OCI-LY1 (cell line): ENCODE data around the gene CHMP2A.
A peak's percentile ranks its signal among the peaks of the same experiment; 100 is the strongest.

Experiments
- H2AFZ ChIP-seq: fragments of 200-600 bp; sonication (generic), shearing (Covaris generic); 2 replicates; pipeline ENCODE4 v1.6.0; 2014; ENCODE audit warnings: antibody characterized with exemption, mild to moderate bottlenecking, low read length
- H3F3A ChIP-seq: fragments of 200-600 bp; sonication (generic), shearing (Covaris generic); 2 replicates; pipeline ENCODE4 v1.6.0; 2014; ENCODE audit warnings: mild to moderate bottlenecking, antibody characterized with exemption, low read length, moderate library complexity; ENCODE audit not compliant: insufficient read depth
- H3K27ac ChIP-seq: fragments of 200-600 bp; sonication (generic); 2 replicates; pipeline ENCODE4 v1.5.1; 2014; ENCODE audit warnings: low read length, mixed run types, mild to moderate bottlenecking, low read depth; ENCODE audit not compliant: poor library complexity, severe bottlenecking
- H3K27me3 ChIP-seq: fragments of 200-600 bp; sonication (generic); 2 replicates; pipeline ENCODE4 v1.6.0; 2014; ENCODE audit warnings: antibody characterized with exemption, mild to moderate bottlenecking, low read length, moderate library complexity; ENCODE audit not compliant: insufficient read depth
- H3K36me3 ChIP-seq: fragments of 200-600 bp; sonication (generic); 2 replicates; pipeline ENCODE4 v1.6.1; 2014; ENCODE audit warnings: mild to moderate bottlenecking, antibody characterized with exemption, low read length, moderate library complexity, mixed read lengths; ENCODE audit not compliant: insufficient read depth
- H3K4me1 ChIP-seq: fragments of 200-600 bp; sonication (generic); 2 replicates; pipeline ENCODE4 v1.5.1; 2014; ENCODE audit warnings: mild to moderate bottlenecking, low read length, moderate library complexity; ENCODE audit not compliant: insufficient read depth, severe bottlenecking
- H3K4me2 ChIP-seq: fragments of 200-600 bp; sonication (generic), shearing (Covaris generic); 2 replicates; pipeline ENCODE4 v1.6.1; 2014; ENCODE audit warnings: low read length
- H3K4me3 ChIP-seq: fragments of 200-600 bp; sonication (generic); 2 replicates; pipeline ENCODE4 v1.5.1; 2014; ENCODE audit warnings: low read length, low read depth, mild to moderate bottlenecking, mixed read lengths; ENCODE audit not compliant: poor library complexity, severe bottlenecking
- H3K79me2 ChIP-seq: fragments of 200-600 bp; shearing (Covaris generic); 2 replicates; pipeline ENCODE4 v1.6.1; 2016; ENCODE audit warnings: mixed run types, low read length, mixed read lengths; ENCODE audit not compliant: insufficient read depth
- H3K9ac ChIP-seq: fragments of 200-600 bp; sonication (generic), shearing (Covaris generic); 2 replicates; pipeline ENCODE4 v1.6.1; 2014; ENCODE audit warnings: mild to moderate bottlenecking, low read length, mixed read lengths
- H3K9me2 ChIP-seq: fragments of 200-600 bp; sonication (generic), shearing (Covaris generic); 2 replicates; pipeline ENCODE4 v1.6.1; 2014; ENCODE audit warnings: low read depth, mild to moderate bottlenecking, low read length, mixed read lengths
- H3K9me3 ChIP-seq: fragments of 200-600 bp; shearing (Covaris generic); 2 replicates; pipeline ENCODE4 v1.6.1; 2014; ENCODE audit warnings: low read length, mixed read lengths
- H4K20me1 ChIP-seq: fragments of 200-600 bp; sonication (generic), shearing (Covaris generic); 2 replicates; pipeline ENCODE4 v1.6.0; 2016; ENCODE audit warnings: mild to moderate bottlenecking, low read length; ENCODE audit not compliant: insufficient read depth
- EZH2 ChIP-seq: fragments of 200-600 bp; sonication (generic), shearing (Covaris generic); IDR thresholded peaks from 2 replicates; pipeline ENCODE4 v1.8.0; 2017; ENCODE audit warnings: borderline replicate concordance, mixed run types, mild to moderate bottlenecking, antibody characterized with exemption, low read length, moderate library complexity, mixed read lengths
- TF ChIP-seq, protein P1 (sequence below): fragments of 200-600 bp; sonication (generic), shearing (Covaris generic); IDR thresholded peaks from 2 replicates; pipeline ENCODE4 v1.5.1; 2017; ENCODE audit warnings: mild to moderate bottlenecking, antibody characterized with exemption, low read length, moderate library complexity, mixed read lengths

The CHMP2A gene

DNA sequence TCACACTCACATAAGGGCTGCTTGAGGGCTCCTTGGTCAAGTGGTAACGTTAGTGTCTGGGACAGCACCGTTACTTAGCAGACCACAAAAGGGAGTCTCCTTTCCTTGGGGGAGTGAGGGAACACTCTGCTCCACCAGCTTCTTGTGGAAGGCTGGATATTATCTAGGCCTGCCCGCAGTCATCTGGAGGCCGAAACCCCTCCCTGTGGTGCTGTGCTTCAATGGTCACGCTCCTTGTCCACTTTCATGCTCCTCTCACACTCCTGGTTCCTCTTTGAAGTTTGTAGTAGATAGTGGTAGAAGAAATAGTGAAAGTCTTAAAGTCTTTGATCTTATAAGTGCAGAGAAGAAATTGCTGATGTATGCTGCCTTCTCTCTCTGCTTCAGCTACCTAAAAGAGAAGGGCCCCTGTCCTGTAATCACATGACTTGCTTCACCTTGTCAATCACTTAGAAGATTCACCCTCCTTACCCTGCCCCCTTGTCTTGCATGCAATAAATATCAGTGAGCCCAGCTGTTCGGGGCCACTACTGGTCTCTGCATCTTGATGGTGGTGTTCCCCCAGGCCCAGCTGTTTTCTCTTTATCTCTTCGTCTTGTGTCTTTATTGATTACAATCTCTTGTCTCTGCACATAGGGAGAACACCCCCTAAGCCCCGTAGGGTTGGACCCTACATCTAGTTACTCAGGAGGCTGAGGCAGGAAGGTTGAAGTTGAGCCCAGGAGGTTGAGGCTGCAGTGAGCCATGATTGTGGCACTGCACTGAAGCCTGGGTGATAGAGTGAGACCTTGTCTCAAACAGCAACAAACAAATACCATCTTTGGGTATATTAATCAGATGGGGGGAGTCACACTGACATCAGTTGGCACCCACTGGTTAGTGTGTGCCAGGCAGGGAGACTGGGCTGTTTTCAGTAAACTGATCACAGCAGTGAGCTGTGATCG, 29.9 kb upstream of the CHMP2A start:
- Histone ChIP-seq H3K27me3 (no peaks in the 10 kb centered on the region), H3F3A (no peaks in the 10 kb centered on the region), H3K9me3 (no peaks in the 10 kb centered on the region), H3K4me3 (no peak overlapping the region), H3K27ac (no peak overlapping the region), H3K79me2 (no peaks in the 10 kb centered on the region), H3K4me2 (no peak overlapping the region), H2AFZ (no peak overlapping the region), H3K9ac (no peak overlapping the region), H3K4me1 (peaks cover 5% of the 10 kb centered on the region), H4K20me1 (no peaks in the 10 kb centered on the region), H3K36me3 (peaks cover 8% of the 10 kb centered on the region; the same call in 1 of the 2 replicates), H3K9me2 (no peaks in the 10 kb centered on the region)
- TF ChIP-seq, protein P1, sequence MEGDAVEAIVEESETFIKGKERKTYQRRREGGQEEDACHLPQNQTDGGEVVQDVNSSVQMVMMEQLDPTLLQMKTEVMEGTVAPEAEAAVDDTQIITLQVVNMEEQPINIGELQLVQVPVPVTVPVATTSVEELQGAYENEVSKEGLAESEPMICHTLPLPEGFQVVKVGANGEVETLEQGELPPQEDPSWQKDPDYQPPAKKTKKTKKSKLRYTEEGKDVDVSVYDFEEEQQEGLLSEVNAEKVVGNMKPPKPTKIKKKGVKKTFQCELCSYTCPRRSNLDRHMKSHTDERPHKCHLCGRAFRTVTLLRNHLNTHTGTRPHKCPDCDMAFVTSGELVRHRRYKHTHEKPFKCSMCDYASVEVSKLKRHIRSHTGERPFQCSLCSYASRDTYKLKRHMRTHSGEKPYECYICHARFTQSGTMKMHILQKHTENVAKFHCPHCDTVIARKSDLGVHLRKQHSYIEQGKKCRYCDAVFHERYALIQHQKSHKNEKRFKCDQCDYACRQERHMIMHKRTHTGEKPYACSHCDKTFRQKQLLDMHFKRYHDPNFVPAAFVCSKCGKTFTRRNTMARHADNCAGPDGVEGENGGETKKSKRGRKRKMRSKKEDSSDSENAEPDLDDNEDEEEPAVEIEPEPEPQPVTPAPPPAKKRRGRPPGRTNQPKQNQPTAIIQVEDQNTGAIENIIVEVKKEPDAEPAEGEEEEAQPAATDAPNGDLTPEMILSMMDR, result no peak
- TF ChIP-seq EZH2, result no peak

DNA sequence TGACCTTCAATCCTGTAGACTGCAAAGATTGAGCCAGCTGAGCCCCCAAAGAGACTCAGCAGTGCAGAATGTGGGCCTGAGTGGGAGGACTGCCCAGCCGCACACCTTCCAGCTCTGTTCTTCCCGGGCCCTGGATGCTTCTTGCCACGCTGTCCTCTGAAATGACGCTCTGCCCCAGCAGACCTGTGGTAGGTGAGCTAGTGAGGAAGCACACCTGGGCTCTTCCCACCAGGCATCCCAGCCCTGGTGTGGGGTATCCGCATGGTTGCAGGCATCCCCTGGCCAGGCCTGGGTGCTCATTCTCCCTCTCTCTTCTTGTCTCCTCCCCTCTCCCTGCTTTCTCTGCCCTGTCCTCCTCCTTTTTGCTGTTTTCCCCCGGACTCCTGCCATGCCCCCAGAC, 28.1 kb upstream of the CHMP2A start:
- H4K20me1 ChIP-seq, result no peaks in the 10 kb centered on the region
- TF ChIP-seq, protein P1, result no peak
- TF ChIP-seq EZH2, result no peak
- H3K4me3 ChIP-seq, result no peak overlapping the region
- H3K36me3 ChIP-seq, result peaks cover 8% of the 10 kb centered on the region; the same call in 1 of the 2 replicates
- no peaks in the 10 kb centered on the region for H3K9me3 ChIP-seq
- 0 out of 2 replicates have a peak, but pooled peaks cover 3% of the 10 kb centered on the region for H3F3A ChIP-seq
- no peak overlapping the region for H3K9ac ChIP-seq
- no peak overlapping the region for H3K4me2 ChIP-seq
- no peak overlapping the region for H2AFZ ChIP-seq
- H3K9me2 ChIP-seq, result no peaks in the 10 kb centered on the region
- H3K4me1 ChIP-seq, result peaks cover 15% of the 10 kb centered on the region
- H3K27ac ChIP-seq, result no peak overlapping the region
- H3K79me2 ChIP-seq, result no peaks in the 10 kb centered on the region
- no peaks in the 10 kb centered on the region for H3K27me3 ChIP-seq

DNA sequence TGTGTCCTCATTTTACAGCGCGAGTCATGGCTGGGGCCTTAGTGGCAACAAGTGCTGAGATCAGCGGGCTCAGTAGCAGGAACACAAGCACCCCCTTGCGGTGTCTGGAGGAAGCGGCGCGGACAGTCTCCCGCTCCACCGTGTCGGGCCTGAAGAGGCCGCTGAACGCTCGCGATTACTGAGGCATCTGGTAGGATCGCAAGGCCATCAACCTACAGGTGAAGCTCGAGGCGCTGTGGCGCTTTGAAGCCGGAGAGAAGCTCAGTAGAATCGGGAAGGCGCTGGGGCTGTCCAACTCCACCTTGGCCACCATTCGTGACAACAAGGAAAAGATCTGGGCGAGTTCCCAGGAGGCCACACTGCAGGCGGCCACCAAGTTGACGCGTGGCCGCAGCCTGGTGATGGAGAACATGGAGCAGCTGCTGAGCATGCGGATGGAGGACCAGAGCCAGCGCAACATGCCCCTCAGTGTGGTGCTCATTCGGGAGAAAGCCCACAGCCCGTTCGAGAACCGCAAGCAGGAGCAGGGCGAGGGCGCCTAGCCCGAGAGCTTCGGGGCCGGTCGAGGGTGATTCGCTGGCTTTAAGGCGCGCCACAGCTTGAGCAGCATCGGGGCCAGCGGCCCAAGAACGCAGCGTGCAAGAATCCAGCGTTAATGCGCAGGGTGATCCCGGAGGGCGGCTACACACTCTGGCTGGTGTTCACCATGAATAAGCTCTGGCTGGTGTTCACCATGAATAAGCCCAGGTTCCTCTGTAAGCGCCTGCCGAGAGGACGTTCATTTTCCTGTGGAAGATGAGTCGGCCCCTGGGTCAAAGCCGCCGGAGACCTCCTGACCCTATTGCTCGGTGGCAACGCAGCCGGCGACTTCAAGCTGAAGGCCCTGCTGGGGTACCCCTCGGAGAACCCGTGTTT, 26.6 kb upstream of the CHMP2A start:
- Histone ChIP-seq H3K9me3 (no peaks in the 10 kb centered on the region), H3K4me1 (peaks cover 17% of the 10 kb centered on the region), H4K20me1 (no peaks in the 10 kb centered on the region), H3K79me2 (no peaks in the 10 kb centered on the region), H3K9ac (peak overlapping the region; percentile 49; the same call in 1 of the 2 replicates), H3K36me3 (peaks cover 8% of the 10 kb centered on the region; the same call in 1 of the 2 replicates), H3K4me3 (no peak overlapping the region), H3K27me3 (no peaks in the 10 kb centered on the region), H2AFZ (no peak overlapping the region), H3K27ac (no peak overlapping the region), H3K4me2 (no peak overlapping the region), H3F3A (0 out of 2 replicates have a peak, but pooled peaks cover 3% of the 10 kb centered on the region), H3K9me2 (no peaks in the 10 kb centered on the region)
- TF ChIP-seq, protein P1, result peak; percentile 99
- TF ChIP-seq EZH2, result no peak
